ENCODE data around the gene SAP30L. TPM values are rescaled to one million over a fixed set of nuclear protein-coding genes. Genes with fewer than 3 reads are reported as not detected.

SAP30L gene
- total and polyA plus RNA-seq, 12 donors: 22.5 to 65.1 (median 36.8) TPM

GRCh38 chr5:154440540-154440939 is 5.3 kb upstream of the SAP30L start:
- peaks cover 0 to 28% of the 10 kb centered on the region in 2 donors for H3K36me3 ChIP-seq (replicated peaks in 1 of 2)
- H3K4me1 ChIP-seq (replicated peaks in 1 of 2): peaks cover 3 to 10% of the 10 kb centered on the region in 2 donors
- WGBS, 4 donors: 89 to 95% (median 90%) methylated on average over 5 of the region's 5 CpGs
- H3K9me3 ChIP-seq (replicated peaks in 1 of 3): no peaks in the 10 kb centered on the region
- TF ChIP-seq CTCF (IDR thresholded peaks at IDR 0.05) (no peak), POLR2A (IDR thresholded peaks at IDR 0.05) (no peak)
- no peak for DNase-seq
- no peaks in the 10 kb centered on the region for H3K27me3 ChIP-seq
- H3K27ac ChIP-seq: no peak overlapping the region
- H3K4me3 ChIP-seq: no peak overlapping the region
- intact Hi-C loops (cut with DNase I): no loop called here

GRCh38 chr5:154442801-154443200 is 3.0 kb upstream of the SAP30L start:
- no peak overlapping the region for H3K27ac ChIP-seq
- 90 to 97% (median 93%) methylated on average over 1 of the region's 1 CpG for WGBS, 4 donors
- H3K36me3 ChIP-seq (replicated peaks in 1 of 2): peaks cover 0 to 28% of the 10 kb centered on the region in 2 donors
- intact Hi-C loops (cut with DNase I): no loop called here
- H3K9me3 ChIP-seq (replicated peaks in 1 of 3): no peaks in the 10 kb centered on the region
- no peak overlapping the region for H3K4me3 ChIP-seq
- no peak for DNase-seq
- peaks cover 3 to 21% of the 10 kb centered on the region in 2 donors for H3K4me1 ChIP-seq (replicated peaks in 1 of 2)
- H3K27me3 ChIP-seq: no peaks in the 10 kb centered on the region
- TF ChIP-seq POLR2A (IDR thresholded peaks at IDR 0.05) (no peak), CTCF (IDR thresholded peaks at IDR 0.05) (no peak)

- no peaks in the 10 kb centered on the region for H3K27me3 ChIP-seq
- peak in 3 of 7 donors; percentile 15 to 19 (median 17) for DNase-seq
- peaks cover 3 to 34% of the 10 kb centered on the region in 2 donors for H3K4me1 ChIP-seq (replicated peaks in 1 of 2)
- TF ChIP-seq POLR2A (IDR thresholded peaks at IDR 0.05) (no peak), CTCF (IDR thresholded peaks at IDR 0.05) (no peak)
- H3K36me3 ChIP-seq (replicated peaks in 1 of 2): peaks cover 0 to 19% of the 10 kb centered on the region in 2 donors
- intact Hi-C loops (cut with DNase I): no loop called here
- no peaks in the 10 kb centered on the region for H3K9me3 ChIP-seq (replicated peaks in 1 of 3)
- WGBS, 4 donors: 4 to 7% (median 5%) methylated on average over 26 to 30 of the region's 30 CpGs
- H3K27ac ChIP-seq: peak overlapping the region in 3 of 5 donors; percentile 47 to 81 (median 76)
- H3K4me3 ChIP-seq: peak overlapping the region; percentile 10 to 85 (median 81)
Observed at GRCh38 chr5:154444556-154445421, 1.0 kb upstream of the SAP30L start.

- Histone ChIP-seq H3K36me3 (replicated peaks in 1 of 2) (peaks cover 0 to 8% of the 10 kb centered on the region in 2 donors), H3K27ac (peak overlapping the region in 4 of 5 donors; percentile 58 to 82 (median 67)), H3K27me3 (no peaks in the 10 kb centered on the region), H3K4me1 (replicated peaks in 1 of 2) (peaks cover 3 to 34% of the 10 kb centered on the region in 2 donors), H3K9me3 (replicated peaks in 1 of 3) (no peaks in the 10 kb centered on the region), H3K4me3 (peak overlapping the region; percentile 37 to 85 (median 80))
- WGBS, 4 donors: 0% methylated on average over 5 to 87 of the region's 87 CpGs
- peak; percentile 49 to 81 (median 72) for DNase-seq
- peak in 1 of 2 donors; percentile 31 for TF ChIP-seq POLR2A (IDR thresholded peaks at IDR 0.05)
- TF ChIP-seq CTCF (IDR thresholded peaks at IDR 0.05): no peak
- intact Hi-C loops (cut with DNase I): no loop called here
Observed at GRCh38 chr5:154446195-154447088, 645 bp downstream of the SAP30L start.
